ENCODE data around the gene LAS1L. TPM values are rescaled to one million over a fixed set of nuclear protein-coding genes. Genes with fewer than 3 reads are reported as not detected.

LAS1L gene
- total and polyA plus RNA-seq, 9 of the 15 experiments (the other 6 are each of a cell fraction or from before 2014, with no cell fraction given), result 43.3 to 119 (median 86.4) TPM

- Histone ChIP-seq H3K27me3 (ENCODE audit: control insufficient read depth in 2 of 2, insufficient read depth in 2 of 2, low read length in 2 of 2) (no peaks in the 10 kb centered on the region), H3K9me1 (ENCODE audit: control insufficient read depth, insufficient read depth, low read length) (no peaks in the 10 kb centered on the region), H3K4me3 (no peak overlapping the region), H3K36me3 (ENCODE audit: control insufficient read depth, insufficient read depth, low read length) (peaks cover 67% of the 10 kb centered on the region; the same call in 2 of the 3 replicates), H3K9ac (ENCODE audit: insufficient read depth in 1 of 2, low read depth in 2 of 2, low read length in 2 of 2) (no peak overlapping the region), H3K4me2 (ENCODE audit: insufficient read depth, low read length) (no peak overlapping the region), H3K27ac (ENCODE audit: extremely low read depth, low read depth, low read length) (no peak overlapping the region), H2AFZ (ENCODE audit: low read depth, low read length) (no peak overlapping the region), H3K4me1 (replicated peaks in 1 of 2; ENCODE audit: control insufficient read depth in 2 of 2, insufficient read depth in 2 of 2, low read length in 2 of 2) (no peaks in the 10 kb centered on the region), H4K20me1 (replicated peaks; ENCODE audit: control insufficient read depth, insufficient read depth, low read length) (no peaks in the 10 kb centered on the region), H3K79me2 (ENCODE audit: control insufficient read depth, insufficient read depth, low read length) (no peaks in the 10 kb centered on the region), H3K9me3 (replicated peaks; ENCODE audit: control insufficient read depth, insufficient read depth, low read depth, low read length) (no peaks in the 10 kb centered on the region)
- intact Hi-C loops (cut with micrococcal nuclease), result no loop called here
- no TSS peak for BruUV-seq (replicated peaks)
- TF ChIP-seq POLR2A (conservative IDR thresholded peaks at IDR 0.05), result no peak
- no peak for TF ChIP-seq KHSRP (IDR thresholded peaks at IDR 0.05)
- peak; percentile 34; the same call in 1 of the 2 replicates for TF ChIP-seq CEBPB (tag; IDR thresholded peaks at IDR 0.05)
- no peak for TF ChIP-seq KDM2B (CRISPR knock-in tag; IDR thresholded peaks at IDR 0.05)
- TF ChIP-seq CTCFL (IDR thresholded peaks at IDR 0.05; ENCODE audit: borderline replicate concordance, insufficient read depth, low read depth, low read length, poor library complexity, severe bottlenecking), result no peak
- FAIRE-seq (no peak), DNase-seq (ENCODE audit: extremely low read depth in 1 of 4, low spot score in 3 of 4) (no peak), ATAC-seq (no peak)
- ChIA-PET POLR2A (interaction anchor here (0.7 kb wide), 1 partner anchor 25 kb away, joined by 3 read pairs; the partner anchor contains the start of gene LAS1L), CTCF (ENCODE audit: low intra/inter-chr PET ratio) (no interaction called here)
- 93% methylated on average over 4 of the region's 4 CpGs for WGBS (ENCODE audit: insufficient coverage, low coverage, missing lambda C conversion rate)
- in situ Hi-C loops (cut with MboI), result no loop called here
Observed at GRCh38 chrX:65509400-65509799, 25.2 kb downstream of the LAS1L start.
